OCI-LY7 (cell line): ENCODE data around the gene LSM14B. TPM values are rescaled to one million over a fixed set of nuclear protein-coding genes. Genes with fewer than 3 reads are reported as not detected.
"Not testable (repeated sequence)": the region's sequence is repeated elsewhere in the genome, so short reads cannot be mapped to it uniquely, and the experiment has no call there.

ENCODE experiments used
- BruUV-seq: library from RNA; stranded (reverse); fragments of 400-500 nt; replicated peaks from 2 replicates; lab custom pipeline; 2021; lab: Mats Ljungman, UMichigan
- CTCF ChIA-PET: fragments of 300-600 bp; sonication (Branson Sonifier 250); formaldehyde crosslinking; loops from one replicate; lab custom pipeline; 2022; ENCODE audit warnings: antibody characterized with exemption; ENCODE audit not compliant: unreplicated experiment; lab: Charles Lee
- POLR2A ChIA-PET: fragments of 300-600 bp; sonication (Branson Sonifier 250); formaldehyde crosslinking; loops from one replicate; lab custom pipeline; 2022; ENCODE audit warnings: antibody characterized with exemption; lab: Charles Lee
- DNase-seq: peaks from one replicate; pipeline ENCODE4 v3.0.0-alpha.2; 2015; ENCODE audit warnings: low spot score
- H2AFZ ChIP-seq: fragments of 200-600 bp; sonication (generic), shearing (Covaris generic); 2 replicates; pipeline ENCODE4 v1.6.1; 2014; ENCODE audit warnings: mild to moderate bottlenecking, antibody characterized with exemption, low read length, moderate library complexity
- H3K27ac ChIP-seq: fragments of 200-600 bp; sonication (generic); 2 replicates; pipeline ENCODE4 v1.5.1; 2014; ENCODE audit warnings: mixed run types, low read depth, mild to moderate bottlenecking, moderate library complexity, low read length, inconsistent platforms; ENCODE audit not compliant: poor library complexity, severe bottlenecking
- H3K36me3 ChIP-seq: fragments of 200-600 bp; sonication (generic); 2 replicates; pipeline ENCODE4 v1.6.1; 2014; ENCODE audit warnings: mild to moderate bottlenecking, antibody characterized with exemption, low read length, moderate library complexity, mixed read lengths; ENCODE audit not compliant: insufficient read depth
- H3K4me1 ChIP-seq: fragments of 200-600 bp; sonication (generic); 2 replicates; pipeline ENCODE4 v1.5.1; 2014; ENCODE audit warnings: mild to moderate bottlenecking, low read length; ENCODE audit not compliant: insufficient read depth, poor library complexity, severe bottlenecking
- H3K4me2 ChIP-seq: fragments of 200-600 bp; sonication (generic); 2 replicates; pipeline ENCODE4 v1.6.1; 2014; ENCODE audit warnings: mild to moderate bottlenecking, low read length
- H3K4me3 ChIP-seq: fragments of 200-600 bp; sonication (generic); 2 replicates; pipeline ENCODE4 v1.5.1; 2014; ENCODE audit warnings: mild to moderate bottlenecking, low read depth, low read length; ENCODE audit not compliant: poor library complexity, severe bottlenecking
- H3K79me2 ChIP-seq: fragments of 200-600 bp; sonication (generic); 2 replicates; pipeline ENCODE4 v1.6.1; 2016; ENCODE audit warnings: low read depth, mild to moderate bottlenecking, low read length, moderate library complexity, mixed read lengths; ENCODE audit not compliant: insufficient read depth
- H3K9me2 ChIP-seq: fragments of 200-600 bp; sonication (generic); 2 replicates; pipeline ENCODE4 v1.6.1; 2016; ENCODE audit warnings: mild to moderate bottlenecking, low read length, mixed read lengths; ENCODE audit not compliant: insufficient read depth
- H3K9me3 ChIP-seq: fragments of 200-600 bp; sonication (generic); 2 replicates; pipeline ENCODE4 v1.6.1; 2014; ENCODE audit warnings: mild to moderate bottlenecking, mixed run types, low read length, mixed read lengths
- H4K20me1 ChIP-seq: fragments of 200-600 bp; sonication (generic); 2 replicates; pipeline ENCODE4 v1.6.1; 2014; ENCODE audit warnings: mild to moderate bottlenecking, antibody characterized with exemption, low read length, moderate library complexity, mixed read lengths; ENCODE audit not compliant: insufficient read depth
- EZH2phosphoT487 ChIP-seq: fragments of 200-600 bp; sonication (generic); IDR thresholded peaks from 2 replicates; pipeline ENCODE4 v1.6.1; 2018; ENCODE audit warnings: low read depth, borderline replicate concordance, mild to moderate bottlenecking, mixed run types, antibody characterized with exemption, low read length, moderate library complexity, mixed read lengths
- intact Hi-C: fragments of 100-400 bp; cut with micrococcal nuclease; formaldehyde crosslinking; loops from one replicate; pipeline ENCODE4 v1.10.0; 2022; ENCODE audit not compliant: unreplicated experiment
- total RNA-seq, 2 experiments: library from RNA; depleted of rRNA in 1 of 2; stranded (reverse); fragments of >200 nt in 1 of 2; shearing (Covaris generic) in 1 of 2; gene quantifications; 2 replicates each; pipeline ENCODE4 v1.2.3, GENCODE V29; 2014 to 2022
- TF ChIP-seq, protein P1 (sequence below): fragments of 200-600 bp; sonication (generic); conservative IDR thresholded peaks from 2 replicates; pipeline ENCODE4 v1.5.1; 2014; ENCODE audit warnings: mild to moderate bottlenecking, antibody characterized with exemption, low read length, moderate library complexity, mixed read lengths

The LSM14B gene
- total RNA-seq, 2 experiments from 2014 or later: 44.7 to 53.7 TPM

DNA sequence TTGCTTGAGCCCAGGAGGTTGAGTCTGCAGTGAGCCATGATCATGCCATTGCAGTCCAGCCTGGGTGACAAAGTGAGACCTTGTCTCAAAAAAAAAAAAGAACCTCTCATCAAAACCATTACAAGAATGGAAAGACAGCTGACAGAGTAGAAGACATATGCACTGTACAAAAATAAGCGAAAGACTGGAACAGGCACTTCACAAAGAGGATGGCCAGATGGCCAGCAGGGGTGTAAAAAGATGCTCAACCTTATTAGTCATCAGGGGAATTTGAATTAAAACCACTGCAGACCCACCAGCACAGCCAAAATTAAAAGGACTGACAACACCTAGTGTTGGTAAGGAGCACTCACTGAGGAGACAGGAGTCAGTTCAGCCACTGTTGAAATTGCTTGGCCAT, 43.1 kb upstream of the LSM14B start:
- ChIA-PET CTCF (no interaction called here), POLR2A (no interaction called here)
- H3K9me2 ChIP-seq: no peaks in the 10 kb centered on the region
- no peak overlapping the region for H2AFZ ChIP-seq
- no peak for DNase-seq
- no peaks in the 10 kb centered on the region for H3K79me2 ChIP-seq
- TF ChIP-seq EZH2phosphoT487: no peak
- TF ChIP-seq, protein P1, sequence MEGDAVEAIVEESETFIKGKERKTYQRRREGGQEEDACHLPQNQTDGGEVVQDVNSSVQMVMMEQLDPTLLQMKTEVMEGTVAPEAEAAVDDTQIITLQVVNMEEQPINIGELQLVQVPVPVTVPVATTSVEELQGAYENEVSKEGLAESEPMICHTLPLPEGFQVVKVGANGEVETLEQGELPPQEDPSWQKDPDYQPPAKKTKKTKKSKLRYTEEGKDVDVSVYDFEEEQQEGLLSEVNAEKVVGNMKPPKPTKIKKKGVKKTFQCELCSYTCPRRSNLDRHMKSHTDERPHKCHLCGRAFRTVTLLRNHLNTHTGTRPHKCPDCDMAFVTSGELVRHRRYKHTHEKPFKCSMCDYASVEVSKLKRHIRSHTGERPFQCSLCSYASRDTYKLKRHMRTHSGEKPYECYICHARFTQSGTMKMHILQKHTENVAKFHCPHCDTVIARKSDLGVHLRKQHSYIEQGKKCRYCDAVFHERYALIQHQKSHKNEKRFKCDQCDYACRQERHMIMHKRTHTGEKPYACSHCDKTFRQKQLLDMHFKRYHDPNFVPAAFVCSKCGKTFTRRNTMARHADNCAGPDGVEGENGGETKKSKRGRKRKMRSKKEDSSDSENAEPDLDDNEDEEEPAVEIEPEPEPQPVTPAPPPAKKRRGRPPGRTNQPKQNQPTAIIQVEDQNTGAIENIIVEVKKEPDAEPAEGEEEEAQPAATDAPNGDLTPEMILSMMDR: no peak
- BruUV-seq: no TSS peak
- H3K27ac ChIP-seq: no peak overlapping the region
- no peaks in the 10 kb centered on the region for H4K20me1 ChIP-seq
- intact Hi-C loops: no loop called here
- no peak overlapping the region for H3K4me2 ChIP-seq
- H3K9me3 ChIP-seq: peaks cover 7% of the 10 kb centered on the region; the same call in 1 of the 2 replicates
- no peaks in the 10 kb centered on the region for H3K4me1 ChIP-seq
- no peaks in the 10 kb centered on the region for H3K36me3 ChIP-seq
- no peak overlapping the region for H3K4me3 ChIP-seq

DNA sequence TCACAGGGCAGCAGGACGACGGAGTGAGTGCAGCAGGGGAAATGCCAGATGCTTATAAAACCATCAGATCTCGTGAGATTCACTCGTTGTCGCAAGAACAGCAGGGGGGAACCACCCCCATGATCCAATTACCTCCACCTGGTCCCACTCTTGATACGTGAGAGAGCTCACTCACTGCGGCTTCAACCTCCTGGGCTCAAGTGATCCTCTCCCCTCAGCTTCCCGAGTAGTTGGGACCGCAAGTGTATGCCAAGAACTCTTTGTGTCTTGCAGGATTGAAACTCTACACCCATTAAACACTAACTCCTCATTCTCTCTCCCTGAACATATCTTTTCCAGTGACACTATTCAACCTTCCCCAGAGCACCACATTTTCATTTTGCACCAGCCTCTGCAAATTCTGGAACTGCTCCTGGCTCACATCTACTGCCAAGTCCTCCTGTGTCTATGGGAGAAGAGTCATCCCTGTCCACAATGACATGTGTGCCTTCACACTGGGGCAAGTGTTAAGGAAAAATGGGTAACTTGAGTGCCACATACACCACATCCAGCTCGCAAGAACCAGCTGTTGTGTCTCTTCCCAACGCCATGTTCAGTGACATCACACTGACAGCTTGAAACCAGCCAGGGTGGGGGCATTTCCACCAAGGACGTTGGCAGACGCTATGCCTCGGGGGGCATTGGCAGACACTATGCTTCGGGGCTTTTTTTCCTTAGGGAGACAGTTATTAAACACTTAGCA, 41.9 kb upstream of the LSM14B start:
- Histone ChIP-seq H3K9me2 (no peaks in the 10 kb centered on the region), H3K36me3 (no peaks in the 10 kb centered on the region), H3K4me1 (no peaks in the 10 kb centered on the region), H3K9me3 (peaks cover 4% of the 10 kb centered on the region; the same call in 1 of the 2 replicates), H3K27ac (no peak overlapping the region), H4K20me1 (no peaks in the 10 kb centered on the region), H2AFZ (no peak overlapping the region), H3K4me3 (no peak overlapping the region), H3K4me2 (no peak overlapping the region), H3K79me2 (no peaks in the 10 kb centered on the region)
- ChIA-PET CTCF (no interaction called here), POLR2A (interaction anchor here (0.6 kb wide), 1 partner anchor 52 kb away, joined by 4 read pairs; no protein-coding TSS in a partner anchor)
- intact Hi-C loops: no loop called here
- TF ChIP-seq, protein P1: no peak
- TF ChIP-seq EZH2phosphoT487: no peak
- no peak for DNase-seq
- no TSS peak for BruUV-seq

DNA sequence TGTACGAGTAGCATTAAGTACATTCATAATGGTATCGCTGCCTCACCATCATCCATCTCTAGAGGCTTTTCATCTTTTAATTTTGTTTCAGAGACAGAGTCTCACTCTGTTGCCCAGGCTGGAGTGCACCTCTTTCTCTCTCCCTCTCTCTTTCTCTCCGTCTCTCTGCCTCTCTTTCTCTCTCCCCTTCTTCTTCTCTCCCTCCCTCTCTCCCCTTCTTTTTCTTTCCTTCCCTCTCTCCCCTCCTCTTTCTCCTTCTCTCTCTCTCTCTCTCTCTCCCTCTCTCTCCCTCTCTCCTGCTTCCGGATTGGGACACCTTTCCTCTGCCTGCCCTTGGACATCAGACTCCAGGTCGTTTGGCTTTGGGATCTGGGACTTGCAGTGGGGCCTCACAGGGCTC, 39.0 kb upstream of the LSM14B start:
- no peak for TF ChIP-seq EZH2phosphoT487
- TF ChIP-seq, protein P1: no peak
- Histone ChIP-seq H3K27ac (no peak overlapping the region), H4K20me1 (no peaks in the 10 kb centered on the region), H3K4me3 (no peak overlapping the region), H3K36me3 (no peaks in the 10 kb centered on the region), H3K4me2 (no peak overlapping the region), H3K4me1 (no peaks in the 10 kb centered on the region), H3K79me2 (no peaks in the 10 kb centered on the region), H3K9me2 (no peaks in the 10 kb centered on the region), H2AFZ (no peak overlapping the region), H3K9me3 (no peaks in the 10 kb centered on the region)
- DNase-seq: no peak
- ChIA-PET POLR2A (no interaction called here), CTCF (no interaction called here)
- no TSS peak for BruUV-seq
- intact Hi-C loops: no loop called here

DNA sequence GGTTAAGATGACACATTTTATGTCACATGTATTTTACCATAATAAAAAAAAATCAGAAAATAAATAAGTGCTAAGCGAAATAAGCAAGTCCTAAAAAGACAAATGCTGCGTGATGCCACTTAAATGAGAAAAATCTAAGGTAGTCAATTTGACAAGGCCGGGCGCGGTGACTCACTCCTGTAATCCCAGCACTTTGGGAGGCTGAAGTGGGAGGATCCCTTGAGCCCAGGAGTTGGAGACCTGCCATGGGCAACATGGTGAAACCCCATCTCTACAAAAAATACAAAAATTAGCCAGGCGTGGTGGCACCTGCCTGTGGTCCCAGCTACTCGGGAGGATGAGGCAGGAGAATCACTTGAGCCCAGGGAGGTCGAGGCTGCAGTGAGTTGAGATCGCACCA, 38.1 kb upstream of the LSM14B start:
- H2AFZ ChIP-seq, H3K9me3 ChIP-seq, BruUV-seq, H3K9me2 ChIP-seq, DNase-seq, H3K27ac ChIP-seq, CTCF ChIA-PET, H3K4me2 ChIP-seq, H3K4me3 ChIP-seq, H3K79me2 ChIP-seq, H3K36me3 ChIP-seq, H3K4me1 ChIP-seq, intact Hi-C loops, POLR2A ChIA-PET, H4K20me1 ChIP-seq: not testable (repeated sequence)
